SK-N-SH (cell line): ENCODE measurements around the gene PAEP. TPM values are rescaled to one million over a fixed set of nuclear protein-coding genes. Genes with fewer than 3 reads are reported as not detected.

ENCODE experiments used
- CTCF ChIA-PET: fragments of 300-600, 350-600 bp; formaldehyde crosslinking; extraction: SDS; loops from one replicate; lab custom pipeline; 2021; lab: Yijun Ruan, JAX
- POLR2A ChIA-PET: fragments of 350-600 bp; sonication (Branson Sonifier 250); formaldehyde crosslinking; extraction: SDS; loops from one replicate; lab custom pipeline; 2020; ENCODE audit warnings: antibody characterized with exemption, inconsistent platforms; lab: Yijun Ruan, JAX
- DNase-seq: peaks from one replicate; pipeline ENCODE4 v3.0.0; 2012
- H2AFZ ChIP-seq: fragments of 200-600 bp; sonication (generic); 2 replicates; pipeline ENCODE4 v1.8.1; 2016; ENCODE audit warnings: antibody characterized with exemption, mild to moderate bottlenecking, low read depth
- H3F3A ChIP-seq: fragments of 200-600 bp; sonication (generic); replicated peaks from 2 replicates; pipeline ENCODE3; 2016; ENCODE audit warnings: antibody characterized with exemption, mild to moderate bottlenecking; ENCODE audit not compliant: insufficient read depth
- H3K27ac ChIP-seq, 2 experiments: fragments of 200-500 bp in 1 of 2; fragments of 200-600 bp in 1 of 2; sonication (Bioruptor generic) in 1 of 2; sonication (generic), shearing (Covaris generic) in 1 of 2; 2 replicates each; pipeline versions ENCODE4 v1.5.1 to v1.6.1; 2014 to 2016; ENCODE audit warnings: low read depth in 2 of 2, inconsistent platforms in 1 of 2, low read length in 1 of 2, mild to moderate bottlenecking in 1 of 2, mixed read lengths in 1 of 2
- H3K27me3 ChIP-seq: fragments of 200-600 bp; sonication (generic), shearing (Covaris generic); 2 replicates; pipeline ENCODE4 v1.6.1; 2016; ENCODE audit warnings: mixed run types; ENCODE audit not compliant: insufficient read depth
- H3K36me3 ChIP-seq, 2 experiments: fragments of 200-500 bp in 1 of 2; fragments of 200-600 bp in 1 of 2; sonication (Bioruptor generic) in 1 of 2; sonication (generic) in 1 of 2; replicated peaks in 1 of 2; 2 replicates each; pipeline versions ENCODE3 to v1.5.1; 2014 to 2016; ENCODE audit warnings: low read length in 1 of 2, mild to moderate bottlenecking in 1 of 2; ENCODE audit not compliant: insufficient read depth in 2 of 2, control insufficient read depth in 1 of 2
- H3K4me1 ChIP-seq, 2 experiments: fragments of 200-500 bp in 1 of 2; fragments of 200-600 bp in 1 of 2; sonication (Bioruptor generic) in 1 of 2; sonication (generic), shearing (Covaris generic) in 1 of 2; 2 replicates each; pipeline versions ENCODE4 v1.5.1 to v1.6.1; 2014 to 2016; ENCODE audit warnings: low read depth in 1 of 2, low read length in 1 of 2, mixed run types in 1 of 2; ENCODE audit not compliant: insufficient read depth in 2 of 2, control insufficient read depth in 1 of 2
- H3K4me2 ChIP-seq: fragments of 200-600 bp; sonication (generic), shearing (Covaris generic); 2 replicates; pipeline ENCODE4 v1.6.1; 2017; ENCODE audit warnings: mixed run types
- H3K4me3 ChIP-seq, 2 experiments: fragments of 200-500 bp in 1 of 2; fragments of 200-600 bp in 1 of 2; sonication (Bioruptor generic) in 1 of 2; sonication (generic), shearing (Covaris generic) in 1 of 2; 2 replicates each; pipeline versions ENCODE4 v1.5.1 to v1.8.1; 2014 to 2016; ENCODE audit warnings: low read depth in 2 of 2, inconsistent platforms in 1 of 2, low read length in 1 of 2, mild to moderate bottlenecking in 1 of 2, mixed read lengths in 1 of 2, moderate library complexity in 1 of 2
- H3K79me2 ChIP-seq: fragments of 200-600 bp; sonication (generic); 2 replicates; pipeline ENCODE4 v1.8.1; 2017; ENCODE audit warnings: mild to moderate bottlenecking; ENCODE audit not compliant: insufficient read depth
- H3K9ac ChIP-seq: fragments of 200-600 bp; sonication (generic); 2 replicates; pipeline ENCODE4 v1.6.1; 2017; ENCODE audit warnings: mixed run types
- H3K9me2 ChIP-seq: fragments of 200-600 bp; sonication (generic); 2 replicates; pipeline ENCODE4 v1.6.1; 2017; ENCODE audit warnings: mixed run types
- H3K9me3 ChIP-seq: fragments of 200-600 bp; sonication (generic); 2 replicates; pipeline ENCODE4 v1.6.1; 2017; ENCODE audit warnings: mixed run types, mild to moderate bottlenecking, moderate library complexity
- H4K20me1 ChIP-seq: fragments of 200-600 bp; sonication (generic); 2 replicates; pipeline ENCODE4 v1.6.1; 2017; ENCODE audit warnings: mild to moderate bottlenecking, mixed run types; ENCODE audit not compliant: insufficient read depth
- GATA2 ChIP-seq: sonication (generic); formaldehyde crosslinking; IDR thresholded peaks from 2 replicates; pipeline ENCODE4 v1.5.0; 2020; ENCODE audit warnings: mild to moderate bottlenecking, missing genetic modification reagents
- MXI1 ChIP-seq: IDR thresholded peaks from 2 replicates; pipeline ENCODE4 v1.6.1; 2012; ENCODE audit warnings: mild to moderate bottlenecking, low read depth, low read length, improper control_type of control experiment
- NRF1 ChIP-seq: IDR thresholded peaks from 2 replicates; pipeline ENCODE4 v1.6.1; 2012; ENCODE audit warnings: low read depth, mild to moderate bottlenecking, low read length
- RAD21 ChIP-seq: IDR thresholded peaks from 2 replicates; pipeline ENCODE4 v1.6.1; 2012; ENCODE audit warnings: mild to moderate bottlenecking, low read length
- RFX5 ChIP-seq: IDR thresholded peaks from 2 replicates; pipeline ENCODE4 v1.6.1; 2012; ENCODE audit warnings: mild to moderate bottlenecking, improper control_type of control experiment, low read length
- RXRA ChIP-seq: IDR thresholded peaks from 2 replicates; pipeline ENCODE4 v1.4.0; 2012; ENCODE audit warnings: low read depth, mild to moderate bottlenecking, borderline replicate concordance
- SIN3A ChIP-seq: IDR thresholded peaks from 2 replicates; pipeline ENCODE4 v1.6.1; 2012; ENCODE audit warnings: low read depth, mild to moderate bottlenecking, low read length, moderate library complexity, borderline replicate concordance
- SMC3 ChIP-seq: IDR thresholded peaks from 2 replicates; pipeline ENCODE4 v1.6.1; 2012; ENCODE audit warnings: low read depth, low read length, improper control_type of control experiment
- TAF1 ChIP-seq: IDR thresholded peaks from 2 replicates; pipeline ENCODE4 v1.6.1; 2012; ENCODE audit warnings: low read depth, mild to moderate bottlenecking, low read length, moderate library complexity, borderline replicate concordance
- TCF12 ChIP-seq: IDR thresholded peaks from 2 replicates; pipeline ENCODE4 v1.4.0; 2012
- TEAD4 ChIP-seq: IDR thresholded peaks from 2 replicates; pipeline ENCODE4 v1.4.0; 2012; ENCODE audit warnings: mild to moderate bottlenecking, borderline replicate concordance; ENCODE audit not compliant: insufficient read depth
- YY1 ChIP-seq: IDR thresholded peaks from 2 replicates; pipeline ENCODE4 v1.4.0; 2012; ENCODE audit warnings: low read depth, mild to moderate bottlenecking
- WGBS: methylation state at CpG from one replicate; pipeline ENCODE4 v1.1.6; 2017; ENCODE audit warnings: low lambda C conversion rate; 5-methylcytosine and 5-hydroxymethylcytosine counted together
- polyA plus RNA-seq, 3 experiments: library from polyadenylated mRNA; depleted of rRNA; stranded (reverse); fragments of >200 nt; gene quantifications; 2 replicates each; pipeline ENCODE4 v1.2.3, GENCODE V29; 2012
- TF ChIP-seq, protein P1 (sequence below): IDR thresholded peaks from 2 replicates; pipeline ENCODE4 v1.6.1; 2012; ENCODE audit warnings: mild to moderate bottlenecking, low read depth, low read length, moderate library complexity
- TF ChIP-seq, protein P2 (sequence below): IDR thresholded peaks from 2 replicates; pipeline ENCODE4 v1.4.0; 2012; ENCODE audit warnings: low read depth
- TF ChIP-seq, protein P3 (sequence below): IDR thresholded peaks from 2 replicates; pipeline ENCODE4 v1.4.0; 2012; ENCODE audit warnings: low read depth, borderline replicate concordance

PAEP gene
- polyA plus RNA-seq, 1 of the 3 experiments (the other 2 are of a cell fraction), result 0.08 TPM

DNA sequence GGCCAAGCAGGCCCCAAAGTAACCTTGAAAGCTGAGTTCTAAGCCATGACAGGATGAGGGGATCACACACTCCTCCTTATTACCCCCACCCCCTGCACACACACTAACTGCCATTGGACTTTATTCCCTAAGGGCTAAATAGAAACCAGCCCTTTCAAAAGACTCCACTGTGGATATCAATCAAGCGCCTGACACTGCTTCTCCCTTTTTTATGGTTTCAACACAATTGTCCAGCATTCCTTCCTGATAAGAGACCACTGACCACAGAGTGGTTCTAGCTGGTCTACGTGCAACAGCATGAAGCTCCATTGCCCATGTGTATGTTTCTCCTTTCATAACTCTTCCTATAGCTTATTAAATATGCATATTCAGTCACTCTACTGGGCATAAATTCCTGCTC is 34.7 kb downstream of the PAEP start:
- Histone ChIP-seq H3K9ac (no peak overlapping the region), H3K9me3 (no peaks in the 10 kb centered on the region), H3F3A (no peaks in the 10 kb centered on the region), H3K27me3 (no peaks in the 10 kb centered on the region), H3K27ac (no peak overlapping the region), H3K4me1 (peaks cover 0 to 4% of the 10 kb centered on the region in 2 experiments; a peak in 1 of 4 replicates), H4K20me1 (no peaks in the 10 kb centered on the region), H3K9me2 (no peaks in the 10 kb centered on the region), H3K4me3 (no peak overlapping the region), H3K4me2 (no peak overlapping the region), H3K36me3 (no peaks in the 10 kb centered on the region), H3K79me2 (no peaks in the 10 kb centered on the region), H2AFZ (no peak overlapping the region)
- POLR2A ChIA-PET, result no interaction called here
- no peak for DNase-seq
- TF ChIP-seq TAF1 (no peak), RAD21 (no peak), SMC3 (no peak), MXI1 (no peak), RXRA (no peak), YY1 (no peak), SIN3A (no peak), TEAD4 (no peak)
- TF ChIP-seq, protein P1, sequence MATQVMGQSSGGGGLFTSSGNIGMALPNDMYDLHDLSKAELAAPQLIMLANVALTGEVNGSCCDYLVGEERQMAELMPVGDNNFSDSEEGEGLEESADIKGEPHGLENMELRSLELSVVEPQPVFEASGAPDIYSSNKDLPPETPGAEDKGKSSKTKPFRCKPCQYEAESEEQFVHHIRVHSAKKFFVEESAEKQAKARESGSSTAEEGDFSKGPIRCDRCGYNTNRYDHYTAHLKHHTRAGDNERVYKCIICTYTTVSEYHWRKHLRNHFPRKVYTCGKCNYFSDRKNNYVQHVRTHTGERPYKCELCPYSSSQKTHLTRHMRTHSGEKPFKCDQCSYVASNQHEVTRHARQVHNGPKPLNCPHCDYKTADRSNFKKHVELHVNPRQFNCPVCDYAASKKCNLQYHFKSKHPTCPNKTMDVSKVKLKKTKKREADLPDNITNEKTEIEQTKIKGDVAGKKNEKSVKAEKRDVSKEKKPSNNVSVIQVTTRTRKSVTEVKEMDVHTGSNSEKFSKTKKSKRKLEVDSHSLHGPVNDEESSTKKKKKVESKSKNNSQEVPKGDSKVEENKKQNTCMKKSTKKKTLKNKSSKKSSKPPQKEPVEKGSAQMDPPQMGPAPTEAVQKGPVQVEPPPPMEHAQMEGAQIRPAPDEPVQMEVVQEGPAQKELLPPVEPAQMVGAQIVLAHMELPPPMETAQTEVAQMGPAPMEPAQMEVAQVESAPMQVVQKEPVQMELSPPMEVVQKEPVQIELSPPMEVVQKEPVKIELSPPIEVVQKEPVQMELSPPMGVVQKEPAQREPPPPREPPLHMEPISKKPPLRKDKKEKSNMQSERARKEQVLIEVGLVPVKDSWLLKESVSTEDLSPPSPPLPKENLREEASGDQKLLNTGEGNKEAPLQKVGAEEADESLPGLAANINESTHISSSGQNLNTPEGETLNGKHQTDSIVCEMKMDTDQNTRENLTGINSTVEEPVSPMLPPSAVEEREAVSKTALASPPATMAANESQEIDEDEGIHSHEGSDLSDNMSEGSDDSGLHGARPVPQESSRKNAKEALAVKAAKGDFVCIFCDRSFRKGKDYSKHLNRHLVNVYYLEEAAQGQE, result no peak
- TF ChIP-seq, protein P2, sequence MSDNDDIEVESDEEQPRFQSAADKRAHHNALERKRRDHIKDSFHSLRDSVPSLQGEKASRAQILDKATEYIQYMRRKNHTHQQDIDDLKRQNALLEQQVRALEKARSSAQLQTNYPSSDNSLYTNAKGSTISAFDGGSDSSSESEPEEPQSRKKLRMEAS, result no peak
- TF ChIP-seq, protein P3, sequence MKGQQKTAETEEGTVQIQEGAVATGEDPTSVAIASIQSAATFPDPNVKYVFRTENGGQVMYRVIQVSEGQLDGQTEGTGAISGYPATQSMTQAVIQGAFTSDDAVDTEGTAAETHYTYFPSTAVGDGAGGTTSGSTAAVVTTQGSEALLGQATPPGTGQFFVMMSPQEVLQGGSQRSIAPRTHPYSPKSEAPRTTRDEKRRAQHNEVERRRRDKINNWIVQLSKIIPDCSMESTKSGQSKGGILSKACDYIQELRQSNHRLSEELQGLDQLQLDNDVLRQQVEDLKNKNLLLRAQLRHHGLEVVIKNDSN, result no peak
- 13% methylated on average over 2 of the region's 2 CpGs for WGBS
- CTCF ChIA-PET, result interaction anchor here (0.5 to 1.4 kb wide), 2 partner anchors 34 to 349 kb away, joined by 3 read pairs; no protein-coding TSS in a partner anchor

DNA sequence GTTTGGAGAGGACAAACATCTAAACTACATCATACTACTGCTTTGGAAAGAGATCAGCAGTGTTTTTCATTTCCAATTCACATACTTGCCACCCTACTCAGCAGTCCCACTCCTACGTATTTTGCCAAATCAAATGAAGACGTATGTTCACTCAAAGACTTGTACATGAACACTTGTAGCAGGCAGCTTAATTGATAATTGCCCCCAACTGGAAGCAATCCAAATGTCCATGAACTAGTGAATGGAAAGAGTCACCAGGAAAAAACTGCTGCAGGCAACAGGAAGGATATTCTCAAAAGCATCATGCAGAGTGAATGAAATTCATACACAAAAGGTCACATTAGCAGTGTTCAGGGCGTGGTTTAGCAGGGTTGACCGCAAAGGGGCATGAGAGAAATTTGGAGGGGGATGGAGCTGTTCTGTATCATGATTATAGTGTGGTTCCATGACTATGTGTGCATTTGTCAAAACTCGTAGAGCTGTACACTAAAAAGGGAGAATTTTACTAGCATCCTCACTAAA is 38.8 kb downstream of the PAEP start:
- Histone ChIP-seq H3K4me1 (no peaks in the 10 kb centered on the region), H3K27ac (no peak overlapping the region), H3K79me2 (no peaks in the 10 kb centered on the region), H3K9me2 (no peaks in the 10 kb centered on the region), H3K27me3 (no peaks in the 10 kb centered on the region), H3K9ac (no peak overlapping the region), H4K20me1 (no peaks in the 10 kb centered on the region), H2AFZ (no peak overlapping the region), H3K4me3 (no peak overlapping the region), H3K4me2 (no peak overlapping the region), H3K9me3 (no peaks in the 10 kb centered on the region), H3F3A (no peaks in the 10 kb centered on the region), H3K36me3 (no peaks in the 10 kb centered on the region)
- POLR2A ChIA-PET, result no interaction called here
- CTCF ChIA-PET, result interaction anchor here (0.9 to 1.3 kb wide), 3 partner anchors 8 to 373 kb away, joined by 3 to 4 read pairs (median 3); no protein-coding TSS in a partner anchor
- WGBS, result 10% methylated on average over 5 of the region's 5 CpGs
- no peak for TF ChIP-seq SIN3A
- no peak for TF ChIP-seq RFX5
- no peak for TF ChIP-seq RXRA
- no peak for TF ChIP-seq NRF1
- TF ChIP-seq, protein P3, result no peak
- TF ChIP-seq TCF12, result no peak
- no peak for TF ChIP-seq GATA2 (CRISPR knock-in tag)
- TF ChIP-seq TEAD4, result no peak
- DNase-seq, result no peak
